Type B pancreatic cell (in vitro differentiated cells): ENCODE results near the gene ACOT11. TPM values are rescaled to one million over a fixed set of nuclear protein-coding genes. Genes with fewer than 3 reads are reported as not detected.

Experiments
- DNase-seq: peaks from one replicate; pipeline ENCODE4 v3.0.0; 2021; ENCODE audit warnings: mixed read lengths; ENCODE audit not compliant: unreplicated experiment; ENCODE audit errors: extremely low spot score
- H3K27ac Mint-ChIP-seq: 2 replicates; pipeline ENCODE4 v1.8.0; 2021; ENCODE audit warnings: mild to moderate bottlenecking, mixed read lengths
- H3K27me3 Mint-ChIP-seq: 2 replicates; pipeline ENCODE4 v1.8.0; 2021; ENCODE audit warnings: mixed read lengths
- H3K36me3 Mint-ChIP-seq: 2 replicates; pipeline ENCODE4 v1.8.0; 2021; ENCODE audit warnings: mixed read lengths
- H3K4me1 Mint-ChIP-seq: one replicate; pipeline ENCODE4 v1.8.0; 2021; ENCODE audit warnings: mixed read lengths; ENCODE audit not compliant: unreplicated experiment
- H3K4me3 Mint-ChIP-seq: 2 replicates; pipeline ENCODE4 v1.8.0; 2021; ENCODE audit warnings: mild to moderate bottlenecking, mixed read lengths
- H3K9me3 Mint-ChIP-seq: 2 replicates; pipeline ENCODE4 v1.8.0; 2021; ENCODE audit warnings: mixed read lengths
- total RNA-seq: library from RNA; stranded (reverse); gene quantifications from 2 replicates; pipeline ENCODE4 v1.2.1, GENCODE V29; 2021; ENCODE audit warnings: low replicate concordance
- TF ChIP-seq, protein P1 (sequence below): fragments of 200-600 bp; sonication (generic); conservative IDR thresholded peaks from 2 replicates; pipeline ENCODE4 v1.5.0; 2021; ENCODE audit warnings: antibody characterized with exemption, mild to moderate bottlenecking

ACOT11 gene
- total RNA-seq, 1 donor from 2014 or later: 5.2 TPM

DNA sequence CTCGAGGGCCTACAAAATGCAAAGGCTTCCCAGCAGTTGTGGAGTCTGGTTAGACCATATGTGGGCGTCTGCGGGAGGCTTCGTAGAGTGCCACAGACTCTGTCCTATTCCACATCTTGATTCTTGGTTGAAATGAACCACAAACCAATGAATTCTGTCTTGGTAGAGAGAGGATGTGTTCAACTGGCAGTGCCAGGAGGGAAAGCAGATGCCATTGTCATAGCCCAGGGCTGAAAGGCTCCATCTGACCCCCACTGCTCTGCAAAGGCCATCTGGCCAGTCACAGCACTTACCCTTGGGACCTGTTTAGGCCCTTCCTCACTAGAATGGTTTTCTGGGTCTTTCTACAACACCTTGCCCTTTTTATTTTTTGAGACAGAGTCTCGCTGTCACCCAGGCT is 22.1 kb downstream of the ACOT11 start:
- DNase-seq: no peak
- H3K36me3 Mint-ChIP-seq: no peaks in the 10 kb centered on the region
- TF ChIP-seq, protein P1, sequence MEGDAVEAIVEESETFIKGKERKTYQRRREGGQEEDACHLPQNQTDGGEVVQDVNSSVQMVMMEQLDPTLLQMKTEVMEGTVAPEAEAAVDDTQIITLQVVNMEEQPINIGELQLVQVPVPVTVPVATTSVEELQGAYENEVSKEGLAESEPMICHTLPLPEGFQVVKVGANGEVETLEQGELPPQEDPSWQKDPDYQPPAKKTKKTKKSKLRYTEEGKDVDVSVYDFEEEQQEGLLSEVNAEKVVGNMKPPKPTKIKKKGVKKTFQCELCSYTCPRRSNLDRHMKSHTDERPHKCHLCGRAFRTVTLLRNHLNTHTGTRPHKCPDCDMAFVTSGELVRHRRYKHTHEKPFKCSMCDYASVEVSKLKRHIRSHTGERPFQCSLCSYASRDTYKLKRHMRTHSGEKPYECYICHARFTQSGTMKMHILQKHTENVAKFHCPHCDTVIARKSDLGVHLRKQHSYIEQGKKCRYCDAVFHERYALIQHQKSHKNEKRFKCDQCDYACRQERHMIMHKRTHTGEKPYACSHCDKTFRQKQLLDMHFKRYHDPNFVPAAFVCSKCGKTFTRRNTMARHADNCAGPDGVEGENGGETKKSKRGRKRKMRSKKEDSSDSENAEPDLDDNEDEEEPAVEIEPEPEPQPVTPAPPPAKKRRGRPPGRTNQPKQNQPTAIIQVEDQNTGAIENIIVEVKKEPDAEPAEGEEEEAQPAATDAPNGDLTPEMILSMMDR: no peak
- no peak overlapping the region for H3K27ac Mint-ChIP-seq
- H3K9me3 Mint-ChIP-seq: no peaks in the 10 kb centered on the region
- H3K4me3 Mint-ChIP-seq: no peak overlapping the region
- peaks cover 36% of the 10 kb centered on the region for H3K4me1 Mint-ChIP-seq
- H3K27me3 Mint-ChIP-seq: no peaks in the 10 kb centered on the region

GRCh38 chr1:54571326-54571725 is 23.3 kb downstream of the ACOT11 start:
- Mint-ChIP-seq H3K27ac (peak overlapping the region; percentile 70), H3K27me3 (no peaks in the 10 kb centered on the region), H3K9me3 (no peaks in the 10 kb centered on the region), H3K36me3 (no peaks in the 10 kb centered on the region), H3K4me1 (peaks cover 36% of the 10 kb centered on the region), H3K4me3 (no peak overlapping the region)
- no peak for DNase-seq
- TF ChIP-seq, protein P1: no peak

DNA sequence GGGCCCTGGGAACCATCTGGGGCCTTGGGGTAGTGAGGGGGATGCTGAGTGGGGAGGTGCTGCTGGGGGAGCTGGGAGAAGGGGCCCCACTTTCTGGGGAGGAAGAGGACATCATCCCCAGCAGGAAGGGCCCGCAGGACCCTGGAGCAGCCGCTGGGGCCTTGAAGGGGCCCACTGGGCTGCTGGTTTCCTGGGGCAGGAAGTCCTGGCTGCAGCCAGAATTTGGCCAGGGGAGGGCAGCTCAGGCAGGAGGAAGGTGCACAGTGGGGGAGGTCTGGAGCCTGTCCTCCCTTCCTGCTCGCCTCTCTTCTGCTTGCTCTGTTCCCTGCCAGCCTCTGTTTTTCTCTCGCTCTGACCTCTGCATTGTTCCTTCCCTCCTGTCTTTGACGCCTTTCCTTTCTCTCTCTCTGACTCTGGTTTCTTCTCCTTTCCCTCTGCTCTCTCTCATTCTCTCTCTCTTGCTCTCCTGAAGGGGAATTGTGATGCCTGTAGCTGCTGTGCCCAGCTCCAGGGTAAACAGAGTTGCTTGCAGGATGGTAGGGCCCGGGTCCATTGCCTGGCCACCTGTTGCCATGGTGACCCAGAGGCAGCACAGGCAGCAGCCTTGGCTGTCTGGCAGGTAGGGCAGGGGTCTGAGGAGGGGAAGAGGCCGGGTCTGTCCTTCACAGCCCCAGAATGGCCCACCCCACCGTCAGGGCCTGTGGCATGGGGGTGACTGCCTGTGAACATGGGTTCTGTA is 23.9 kb downstream of the ACOT11 start:
- Mint-ChIP-seq H3K27ac (peak overlapping the region; percentile 70), H3K9me3 (no peaks in the 10 kb centered on the region), H3K4me3 (no peak overlapping the region), H3K36me3 (no peaks in the 10 kb centered on the region), H3K4me1 (peaks cover 36% of the 10 kb centered on the region), H3K27me3 (no peaks in the 10 kb centered on the region)
- TF ChIP-seq, protein P1: no peak
- DNase-seq: no peak

DNA sequence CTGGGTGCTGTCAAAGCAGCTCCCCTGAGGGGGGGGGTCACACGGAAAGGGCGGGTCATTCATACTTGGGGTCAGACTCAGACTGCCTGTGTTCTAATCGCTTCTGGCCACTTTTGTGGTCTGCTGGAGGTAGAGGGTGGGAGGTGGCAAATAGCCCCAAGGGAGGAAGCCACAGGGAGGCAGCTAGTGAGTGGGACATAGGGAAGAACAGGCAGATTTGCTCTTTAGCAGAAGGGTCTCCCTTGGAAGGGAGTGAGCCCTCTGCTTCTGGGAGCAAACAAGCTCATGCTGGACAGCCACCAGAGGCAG is 24.5 kb downstream of the ACOT11 start:
- DNase-seq: no peak
- no peak overlapping the region for H3K27ac Mint-ChIP-seq
- H3K4me1 Mint-ChIP-seq: peaks cover 37% of the 10 kb centered on the region
- no peak overlapping the region for H3K4me3 Mint-ChIP-seq
- H3K27me3 Mint-ChIP-seq: no peaks in the 10 kb centered on the region
- no peaks in the 10 kb centered on the region for H3K9me3 Mint-ChIP-seq
- H3K36me3 Mint-ChIP-seq: no peaks in the 10 kb centered on the region
- TF ChIP-seq, protein P1: no peak

- H3K27ac Mint-ChIP-seq: no peak overlapping the region
- DNase-seq: no peak
- TF ChIP-seq, protein P1: no peak
- H3K36me3 Mint-ChIP-seq: no peaks in the 10 kb centered on the region
- peaks cover 37% of the 10 kb centered on the region for H3K4me1 Mint-ChIP-seq
- H3K9me3 Mint-ChIP-seq: no peaks in the 10 kb centered on the region
- no peak overlapping the region for H3K4me3 Mint-ChIP-seq
- H3K27me3 Mint-ChIP-seq: no peaks in the 10 kb centered on the region
These were observed 26.2 kb downstream of the ACOT11 start for GRCh38 chr1:54574158-54574778.
